Spleen (tissue), 11 donors: ENCODE measurements around the gene SPDYE1. TPM values are rescaled to one million over a fixed set of nuclear protein-coding genes. Genes with fewer than 3 reads are reported as not detected.
"Not testable (repeated sequence)": the region's sequence is repeated elsewhere in the genome, so short reads cannot be mapped to it uniquely, and the experiment has no call there.

ENCODE experiments used
- DNase-seq: peaks from one replicate; pipeline ENCODE4 v3.0.0-alpha.2; 2020
- H3K27ac ChIP-seq, 8 donors: fragments of 200-600 bp; sonication (generic) in 7 of 8; 1 replicate in 4 of 8; 2 replicates in 4 of 8; pipeline versions ENCODE4 v1.5.0 to v1.8.0; 2016 to 2021; ENCODE audit warnings: inconsistent platforms in 4 of 8, mild to moderate bottlenecking in 4 of 8, moderate library complexity in 1 of 8
- H3K27me3 ChIP-seq, 7 donors: fragments of 200-600 bp; sonication (generic) in 6 of 7; replicated peaks in 1 of 7; 1 replicate in 4 of 7; 2 replicates in 3 of 7; pipeline versions ENCODE4 v1.5.0 to v1.8.0; 2016 to 2021; ENCODE audit warnings: inconsistent platforms in 3 of 7, mild to moderate bottlenecking in 1 of 7
- H3K36me3 ChIP-seq, 6 donors: fragments of 200-600 bp; sonication (generic) in 5 of 6; 1 replicate in 4 of 6; 2 replicates in 2 of 6; pipeline versions ENCODE4 v1.5.0 to v1.8.0; 2016 to 2021; ENCODE audit warnings: inconsistent platforms in 2 of 6
- H3K4me1 ChIP-seq, 6 donors: fragments of 200-600 bp; sonication (generic) in 5 of 6; 1 replicate in 3 of 6; 2 replicates in 3 of 6; pipeline versions ENCODE4 v1.5.0 to v1.8.0; 2016 to 2021; ENCODE audit warnings: inconsistent platforms in 3 of 6
- H3K4me3 ChIP-seq, 8 donors: fragments of 200-600 bp; sonication (generic) in 7 of 8; 1 replicate in 4 of 8; 2 replicates in 4 of 8; pipeline versions ENCODE4 v1.5.0 to v1.8.0; 2016 to 2021; ENCODE audit warnings: inconsistent platforms in 4 of 8, mild to moderate bottlenecking in 4 of 8, moderate library complexity in 2 of 8
- H3K9me3 ChIP-seq, 8 donors: fragments of 200-600 bp; sonication (generic) in 7 of 8; 1 replicate in 4 of 8; 2 replicates in 4 of 8; pipeline versions ENCODE4 v1.5.0 to v1.8.0; 2016 to 2021; ENCODE audit warnings: inconsistent platforms in 4 of 8
- WGBS, 5 donors: extraction: QIAGEN DNeasy Blood & Tissue Kit in 3 of 5; methylation state at CpG; one replicate each; pipeline versions ENCODE4 v1.1.5 to v1.1.7; 2013 to 2018; 5-methylcytosine and 5-hydroxymethylcytosine counted together
- intact Hi-C: fragments of 100-400 bp; cut with DNase I; formaldehyde crosslinking; loops from one replicate; pipeline ENCODE4 v1.15.0; 2023; ENCODE audit warnings: low total_unique reads
- polyA plus RNA-seq, 3 donors: library from polyadenylated mRNA; stranded (reverse); fragments of 200-250 nt; gene quantifications; one replicate each; pipeline ENCODE4 v1.2.1, GENCODE V29; 2013
- total RNA-seq, 7 donors: library from RNA; depleted of rRNA in 3 of 7; stranded (reverse); fragments of >200 nt in 3 of 7; fragmentation: NEBNext Ultra II Directional in 4 of 7; extraction: Animal tissue kit (Norgen Biotek cat#: 25700) in 4 of 7; gene quantifications; one replicate each; pipeline versions ENCODE4 v1.1.0 to v1.2.1, GENCODE V29; 2016 to 2021
- donor health status: healthy with polysubstance abuse.
- donor health status: DM: no; HTN: no; CAD: no; lungs with moderate emphysema.
- donor health status: DM: no; HTN: no; CAD: no.
- donor health status: Bipolar disorder and iron deficiency.
- donor health status: healthy.
- donor health status: DM: no; HTN: no; CAD: no.
- donor health status: DM: yes; HTN: yes; CAD: no.

The SPDYE1 gene
- total and polyA plus RNA-seq, 10 donors: not detected

GRCh38 chr7:44029433-44029832 is 31.7 kb downstream of the SPDYE1 start:
- H3K4me1 ChIP-seq, H3K4me3 ChIP-seq, intact Hi-C loops, H3K36me3 ChIP-seq, H3K27me3 ChIP-seq, DNase-seq, H3K9me3 ChIP-seq: not testable (repeated sequence)
- peak overlapping the region in 1 of 8 donors; percentile 38 for H3K27ac ChIP-seq
- WGBS, 5 donors: 72 to 93% (median 92%) methylated on average over 4 of the region's 11 CpGs; no CpG with 5 or more reads in 2 of the 5 donors

GRCh38 chr7:44030029-44030428 is 32.3 kb downstream of the SPDYE1 start:
- H3K4me1 ChIP-seq, DNase-seq, H3K9me3 ChIP-seq, H3K4me3 ChIP-seq, H3K27me3 ChIP-seq, intact Hi-C loops, H3K36me3 ChIP-seq: not testable (repeated sequence)
- 70 to 78% (median 74%) methylated on average over 3 to 4 of the region's 5 CpGs; no CpG with 5 or more reads in 2 of the 5 donors for WGBS, 5 donors
- H3K27ac ChIP-seq: peak overlapping the region in 1 of 8 donors; percentile 38

GRCh38 chr7:44031319-44031718 is 33.6 kb downstream of the SPDYE1 start:
- H3K36me3 ChIP-seq, DNase-seq, H3K27me3 ChIP-seq, H3K4me3 ChIP-seq, H3K9me3 ChIP-seq, H3K27ac ChIP-seq, H3K4me1 ChIP-seq, intact Hi-C loops: not testable (repeated sequence)
- WGBS, 5 donors: 90 to 96% (median 93%) methylated on average over 11 to 12 of the region's 13 CpGs

GRCh38 chr7:44032031-44032430 is 34.3 kb downstream of the SPDYE1 start:
- DNase-seq, H3K4me3 ChIP-seq, H3K36me3 ChIP-seq, H3K27ac ChIP-seq, H3K4me1 ChIP-seq, intact Hi-C loops, H3K9me3 ChIP-seq, H3K27me3 ChIP-seq: not testable (repeated sequence)
- 86 to 94% (median 93%) methylated on average over 4 to 6 of the region's 6 CpGs for WGBS, 5 donors

- H3K4me1 ChIP-seq, intact Hi-C loops, DNase-seq, H3K9me3 ChIP-seq, H3K27ac ChIP-seq, H3K4me3 ChIP-seq, H3K27me3 ChIP-seq, H3K36me3 ChIP-seq: not testable (repeated sequence)
- 96 to 97% (median 96%) methylated on average over 10 to 16 of the region's 18 CpGs for WGBS, 5 donors
Observed at GRCh38 chr7:44033971-44034844, 36.5 kb downstream of the SPDYE1 start.

- H3K9me3 ChIP-seq, H3K36me3 ChIP-seq, H3K4me3 ChIP-seq, H3K27ac ChIP-seq, intact Hi-C loops, DNase-seq, H3K27me3 ChIP-seq: not testable (repeated sequence)
- 59 to 95% (median 87%) methylated on average over 3 to 10 of the region's 10 CpGs for WGBS, 5 donors
- peaks cover 0 to 14% (median 7%) of the 10 kb centered on the region in 6 donors for H3K4me1 ChIP-seq
Observed at GRCh38 chr7:44036364-44036763, 38.7 kb downstream of the SPDYE1 start.

- H3K4me3 ChIP-seq, DNase-seq, H3K27me3 ChIP-seq, H3K9me3 ChIP-seq, intact Hi-C loops, H3K36me3 ChIP-seq: not testable (repeated sequence)
- Histone ChIP-seq H3K27ac (peak overlapping the region in 1 of 8 donors; percentile 17), H3K4me1 (peaks cover 0 to 17% (median 7%) of the 10 kb centered on the region in 6 donors)
- WGBS, 5 donors: 73 to 93% (median 89%) methylated on average over 2 of the region's 2 CpGs
Observed at GRCh38 chr7:44037951-44038350, 40.3 kb downstream of the SPDYE1 start.

- intact Hi-C loops, H3K4me3 ChIP-seq, H3K36me3 ChIP-seq, H3K27me3 ChIP-seq, H3K9me3 ChIP-seq: not testable (repeated sequence)
- peaks cover under 1 to 20% (median 10%) of the 10 kb centered on the region in 6 donors for H3K4me1 ChIP-seq
- peak overlapping the region in 1 of 8 donors; percentile 88 for H3K27ac ChIP-seq
- DNase-seq: peak; percentile 73
- 20 to 94% (median 75%) methylated on average over 1 to 6 of the region's 12 CpGs; no CpG with 5 or more reads in 1 of the 5 donors for WGBS, 5 donors
Observed at GRCh38 chr7:44038553-44038952, 40.9 kb downstream of the SPDYE1 start.
